Stimulated activated CD8-positive, alpha-beta memory T cell treated with anti-CD3 and anti-CD28 coated beads, Interleukin-15, amount 100 ng/mL, for 24 hours (primary cell): ENCODE measurements around the gene HSPBP1.

Source experiments
- DNase-seq: peaks from one replicate; pipeline ENCODE4 v3.0.0-alpha.2; 2020; ENCODE audit warnings: low read depth

HSPBP1 gene

GRCh38 chr19:55304980-55305379 is 25.1 kb upstream of the HSPBP1 start:
- no peak for DNase-seq

DNA sequence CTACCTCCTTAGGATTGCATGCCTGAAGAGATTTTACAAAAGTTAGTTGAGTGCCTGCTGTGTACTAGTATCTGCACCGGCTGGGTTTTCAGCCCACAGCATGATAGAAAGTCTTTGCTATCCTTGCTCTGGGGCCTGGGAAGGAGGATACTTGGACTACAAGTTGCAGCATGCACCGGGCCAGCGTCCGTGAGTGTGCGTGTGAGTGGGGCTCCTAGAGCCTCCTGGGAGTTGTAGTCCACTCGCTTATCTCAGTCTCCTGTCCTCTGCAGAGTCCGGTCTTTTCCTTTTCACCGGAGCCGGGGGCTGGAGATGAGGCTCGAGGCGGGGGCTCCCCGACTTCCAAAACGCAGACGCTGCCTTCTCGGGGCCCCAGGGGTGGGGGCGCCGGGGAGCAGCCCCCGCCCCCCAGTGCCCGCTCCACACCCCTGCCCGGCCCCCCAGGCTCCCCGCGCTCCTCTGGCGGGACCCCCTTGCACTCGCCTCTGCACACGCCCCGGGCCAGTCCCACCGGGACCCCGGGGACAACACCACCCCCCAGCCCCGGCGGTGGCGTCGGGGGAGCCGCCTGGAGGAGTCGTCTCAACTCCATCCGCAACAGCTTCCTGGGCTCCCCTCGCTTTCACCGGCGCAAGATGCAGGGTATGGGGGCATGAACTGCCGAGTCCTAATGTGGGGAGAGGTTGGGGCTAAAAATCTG is 24.5 kb upstream of the HSPBP1 start:
- no peak for DNase-seq

DNA sequence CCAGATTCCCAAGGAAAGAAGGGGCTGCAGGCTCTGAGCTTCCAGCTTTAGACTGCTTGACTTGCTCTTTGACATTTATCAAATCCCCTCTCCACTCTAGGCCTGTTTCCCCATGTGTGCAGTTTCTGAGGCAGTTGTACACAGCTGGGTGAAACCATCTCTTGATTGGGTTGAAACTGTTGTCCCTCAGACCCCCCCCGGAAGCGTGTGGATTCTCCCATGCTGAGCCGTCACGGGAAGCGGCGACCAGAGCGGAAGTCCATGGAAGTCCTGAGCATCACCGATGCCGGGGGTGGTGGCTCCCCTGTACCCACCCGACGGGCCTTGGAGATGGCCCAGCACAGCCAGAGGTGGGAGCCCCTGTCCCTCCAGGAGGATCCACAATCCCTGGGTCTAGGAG is 23.6 kb upstream of the HSPBP1 start:
- DNase-seq: no peak

DNA sequence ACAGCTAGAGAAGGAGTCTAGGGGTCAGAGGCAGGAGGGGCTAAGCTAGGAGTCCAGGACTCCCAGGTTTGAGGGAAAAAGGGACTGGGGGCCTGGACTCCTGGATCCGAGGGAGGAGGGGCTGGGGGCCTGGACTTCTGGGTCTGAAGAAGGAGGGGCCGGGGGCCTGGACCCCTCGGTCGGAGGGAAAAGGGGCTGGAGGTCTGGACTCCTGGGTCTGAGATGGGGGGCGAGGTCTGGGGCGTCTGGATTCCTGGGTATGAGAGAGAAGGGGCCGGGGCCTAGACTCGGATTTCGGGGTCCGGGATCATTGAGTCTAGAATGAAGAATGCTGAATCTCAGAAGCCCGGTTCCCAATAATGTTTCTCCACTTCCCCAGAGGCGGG is 22.4 kb upstream of the HSPBP1 start:
- no peak for DNase-seq

GRCh38 chr19:55301459-55302317 is 21.8 kb upstream of the HSPBP1 start:
- peak; percentile 99 for DNase-seq

DNA sequence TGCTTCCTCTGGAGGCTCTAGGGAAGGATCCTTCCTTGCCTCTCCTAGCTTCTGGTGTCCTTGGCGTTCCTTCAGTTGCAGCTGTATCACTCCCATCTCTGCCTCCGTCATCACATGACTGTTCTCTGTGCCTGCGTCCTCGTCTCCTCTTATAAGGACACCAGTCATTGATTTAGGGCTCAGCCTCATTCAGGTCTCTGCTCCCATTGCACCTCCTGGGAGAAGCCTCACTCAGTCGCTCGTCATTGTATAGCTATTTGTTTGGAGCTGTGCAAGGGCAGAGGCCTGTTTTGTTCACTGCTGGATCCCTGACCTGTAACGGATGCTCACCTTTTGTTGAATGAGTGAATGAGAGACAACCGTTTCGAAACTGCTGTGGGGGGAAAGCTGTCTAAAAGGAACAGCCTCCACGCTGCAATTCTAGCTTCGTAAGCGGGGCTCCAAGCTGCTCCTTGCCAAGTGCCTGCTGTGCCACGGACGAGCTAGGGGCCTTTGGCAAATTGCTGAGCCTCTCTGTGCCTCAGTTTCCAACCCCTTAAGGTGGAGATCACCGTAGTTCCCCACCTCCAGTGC is 21.1 kb upstream of the HSPBP1 start:
- DNase-seq: no peak

DNA sequence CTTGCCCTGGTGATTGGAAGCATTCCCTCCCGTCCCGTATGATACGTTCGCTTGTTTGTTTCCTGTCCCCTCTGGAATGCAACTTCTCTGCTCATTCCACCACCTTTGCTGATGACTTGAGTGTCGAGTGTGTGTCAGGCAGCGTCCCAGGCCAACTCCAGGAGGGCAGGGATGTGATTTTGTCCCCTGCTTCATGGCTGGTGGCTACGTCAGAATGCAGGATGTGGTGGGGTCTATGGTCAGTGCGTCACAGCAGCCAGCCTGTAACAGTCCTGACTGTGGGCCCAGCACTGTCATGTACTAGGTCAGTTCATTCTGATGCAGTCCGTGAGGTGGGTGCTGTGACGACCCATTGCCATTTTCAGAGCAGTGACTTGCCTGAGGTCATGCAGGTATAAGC is 20.1 kb upstream of the HSPBP1 start:
- DNase-seq: no peak

- DNase-seq: no peak
These were observed 17.4 kb upstream of the HSPBP1 start for GRCh38 chr19:55297267-55297666.

GRCh38 chr19:55289117-55289796 is 9.3 kb upstream of the HSPBP1 start:
- DNase-seq: no peak

GRCh38 chr19:55287361-55288079 is 7.6 kb upstream of the HSPBP1 start:
- DNase-seq: no peak

DNA sequence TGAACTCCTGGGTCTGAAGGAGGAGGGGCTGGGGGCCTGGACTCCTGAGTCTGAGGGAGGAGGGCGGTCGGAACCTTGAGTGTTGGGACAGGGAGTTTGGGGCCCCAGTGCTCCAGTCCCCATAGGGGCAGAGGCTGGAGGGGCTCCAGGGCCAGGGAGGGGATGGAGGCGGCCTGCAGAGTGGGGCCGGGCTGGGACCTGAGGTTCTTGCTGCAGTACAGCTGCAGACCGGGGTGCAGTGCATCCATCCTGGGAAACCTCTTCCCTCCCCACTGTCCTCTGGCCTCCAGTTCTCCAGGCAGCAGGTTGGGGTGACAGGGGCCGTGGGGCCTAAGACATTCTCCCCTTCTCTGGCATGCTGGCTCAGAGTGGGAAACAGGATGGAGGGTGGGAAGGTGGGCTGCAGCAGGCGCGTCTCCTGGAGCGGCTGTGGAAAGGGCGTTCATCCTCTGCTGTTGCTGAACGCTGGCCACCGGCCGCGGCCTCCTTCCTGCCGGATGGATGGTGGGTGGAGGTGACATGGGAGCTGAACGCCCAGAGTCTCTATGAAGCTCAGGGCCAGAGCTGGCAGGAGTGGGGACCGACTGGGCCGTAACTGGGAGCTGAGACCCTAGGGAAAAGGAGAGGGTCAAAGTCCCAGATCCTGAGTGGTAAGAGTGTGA is 5.5 kb upstream of the HSPBP1 start:
- DNase-seq: no peak

GRCh38 chr19:55284405-55285058 is 4.6 kb upstream of the HSPBP1 start:
- no peak for DNase-seq

- DNase-seq: no peak
These were observed 3.9 kb upstream of the HSPBP1 start, which contains the start of gene BRSK1 for GRCh38 chr19:55283548-55284377. TSS of gene BRSK1 (plus strand) at chr19:55283997. CDS start at chr19:55284443, 446 bp downstream.

GRCh38 chr19:55279340-55279739 is 570 bp downstream of the HSPBP1 start:
- no peak for DNase-seq

DNA sequence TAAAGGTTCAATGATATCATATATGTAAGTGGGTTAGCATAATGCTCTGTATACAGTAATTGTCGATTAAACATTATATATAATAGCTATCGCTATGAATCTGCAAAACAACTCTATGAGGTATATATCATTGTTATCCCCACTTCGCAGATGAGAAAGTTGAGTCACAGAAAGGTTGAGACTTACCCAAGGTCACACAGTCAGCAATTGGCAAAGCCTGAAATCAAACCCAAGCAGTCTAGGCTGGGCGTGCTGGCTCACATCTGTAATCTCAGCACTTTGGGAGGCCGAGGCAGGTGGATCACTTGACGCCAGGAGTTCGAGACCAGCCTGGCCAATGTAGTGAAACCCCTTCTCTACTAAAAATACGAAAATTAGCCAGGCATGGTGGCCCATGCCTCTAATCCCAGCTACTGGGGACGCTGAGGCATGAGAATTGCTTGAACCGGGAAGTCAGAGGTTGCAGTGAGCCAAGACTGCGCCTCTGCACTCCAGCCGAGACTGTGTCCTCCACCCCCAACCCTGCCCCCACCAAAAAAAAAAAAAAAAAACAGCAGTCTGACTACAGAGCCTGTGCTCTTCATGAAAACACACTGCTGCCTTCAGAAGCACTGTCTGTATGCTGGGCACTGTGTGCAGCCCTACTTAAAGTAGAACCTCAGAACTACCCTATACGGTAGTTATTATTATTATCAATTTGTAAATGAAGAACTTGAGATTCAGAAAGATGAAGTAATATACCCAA is 1.3 kb downstream of the HSPBP1 start:
- no peak for DNase-seq

DNA sequence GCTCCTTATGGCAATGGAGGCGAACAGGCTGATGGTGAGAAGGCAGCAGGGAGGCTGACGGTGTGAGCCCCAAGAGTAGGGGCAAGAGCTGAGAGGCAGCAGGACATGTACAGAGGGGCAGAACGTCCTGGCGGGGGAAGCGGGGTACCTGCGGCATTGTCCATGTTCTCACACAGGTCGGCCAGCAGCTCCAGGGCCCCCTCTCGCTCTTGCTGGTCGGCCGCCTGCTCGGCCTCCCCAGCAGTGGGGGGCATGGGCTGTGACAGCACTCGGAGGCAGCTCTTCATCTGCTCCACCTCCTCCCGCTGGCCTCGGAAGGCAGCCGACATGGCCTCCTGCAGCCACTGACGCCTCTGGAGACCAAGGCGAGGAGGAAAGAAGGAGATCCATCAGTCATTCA is 2.4 kb downstream of the HSPBP1 start:
- DNase-seq: no peak

DNA sequence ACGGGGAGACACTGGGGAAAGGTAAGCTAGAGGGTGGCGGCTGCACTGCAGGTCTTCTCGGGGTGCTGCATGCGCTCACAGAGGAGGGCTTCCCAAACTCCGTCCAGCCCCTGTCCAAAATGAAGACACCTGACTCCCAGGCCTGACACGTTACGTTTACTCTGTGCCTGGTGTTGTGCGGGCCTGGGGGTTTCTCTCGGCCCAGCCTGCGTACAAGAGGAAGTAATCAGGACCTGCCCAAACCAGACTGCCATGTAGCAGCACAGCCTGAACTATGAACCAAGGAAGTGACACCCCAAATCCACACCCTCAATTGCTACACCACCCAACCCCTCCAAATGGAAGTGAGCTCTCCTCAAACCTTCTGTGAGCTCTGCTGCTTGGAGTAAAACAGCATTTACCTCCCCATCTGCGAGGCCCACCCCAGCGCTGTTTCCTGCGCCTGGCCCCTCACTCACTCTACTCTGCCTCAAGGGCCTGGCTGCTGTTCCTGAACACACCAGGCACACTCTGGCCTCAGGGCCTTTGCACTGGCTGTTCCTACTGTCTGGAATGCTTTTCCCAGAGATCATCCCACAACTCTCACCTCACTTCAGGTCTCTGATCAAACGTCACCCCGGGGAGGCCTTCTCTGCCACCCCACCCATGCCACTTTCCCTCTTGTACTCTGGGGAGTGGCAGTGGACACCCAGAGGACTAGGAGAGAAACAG is 3.0 kb downstream of the HSPBP1 start:
- DNase-seq: no peak
